CD4-positive, alpha-beta T cell (primary cell): Measurements from ENCODE around the gene ARHGAP26. TPM values are rescaled to one million over a fixed set of nuclear protein-coding genes. Genes with fewer than 3 reads are reported as not detected.

Source experiments
- ATAC-seq: fragments of 200-7000 bp; cut with Tn5 transposase; one replicate; pipeline ENCODE4 v1.10.0; 2022; ENCODE audit warnings: mild to moderate bottlenecking; ENCODE audit not compliant: poor library complexity
- CTCF ChIA-PET: fragments of 350-600 bp; sonication (Branson Sonifier 250); formaldehyde crosslinking; loops from one replicate; lab custom pipeline; 2021; ENCODE audit warnings: antibody characterized with exemption, inconsistent platforms; lab: Charles Lee
- POLR2A ChIA-PET: fragments of 350-600 bp; sonication (Branson Sonifier 250); formaldehyde crosslinking; loops from one replicate; lab custom pipeline; 2021; ENCODE audit warnings: antibody characterized with exemption, inconsistent platforms; lab: Charles Lee
- DNase-seq, 14 experiments: peaks; one replicate each; pipeline ENCODE4 v3.0.0-alpha.2; 2013 to 2020; ENCODE audit warnings: mixed read lengths in 2 of 14
- H3K27ac ChIP-seq, 2 donors: one replicate each; pipeline versions ENCODE4 v1.5.1 to v1.7.0; 2013; ENCODE audit warnings: low read length in 2 of 2, low read depth in 1 of 2, mild to moderate bottlenecking in 1 of 2
- H3K27me3 ChIP-seq, 2 experiments: 1 replicate in 1 of 2; 2 replicates in 1 of 2; pipeline versions ENCODE4 v1.6.1 to v1.7.0; 2013; ENCODE audit warnings: low read length in 2 of 2, control low read depth in 1 of 2, mild to moderate bottlenecking in 1 of 2, moderate library complexity in 1 of 2; ENCODE audit not compliant: insufficient read depth in 2 of 2, control insufficient read depth in 1 of 2
- H3K36me3 ChIP-seq: one replicate; pipeline ENCODE4 v1.6.1; 2013; ENCODE audit warnings: low read length, control low read depth; ENCODE audit not compliant: insufficient read depth
- H3K4me1 ChIP-seq: one replicate; pipeline ENCODE4 v1.6.1; 2013; ENCODE audit warnings: low read length, control low read depth; ENCODE audit not compliant: insufficient read depth
- H3K4me3 ChIP-seq: one replicate; pipeline ENCODE4 v1.5.1; 2013; ENCODE audit warnings: mild to moderate bottlenecking, low read length, moderate library complexity
- H3K9me3 ChIP-seq, 2 experiments: 1 replicate in 1 of 2; 2 replicates in 1 of 2; pipeline versions ENCODE4 v1.6.1 to v1.7.0; 2013; ENCODE audit warnings: low read length in 2 of 2, mild to moderate bottlenecking in 2 of 2, control low read depth in 1 of 2, moderate library complexity in 1 of 2; ENCODE audit not compliant: control insufficient read depth in 1 of 2, insufficient read depth in 1 of 2
- H3K27ac Mint-ChIP-seq: one replicate; pipeline ENCODE4 v1.8.0; 2020; ENCODE audit warnings: mixed read lengths
- H3K27me3 Mint-ChIP-seq: one replicate; pipeline ENCODE4 v1.8.0; 2021; ENCODE audit warnings: mixed read lengths
- H3K36me3 Mint-ChIP-seq: one replicate; pipeline ENCODE4 v1.8.0; 2021; ENCODE audit warnings: low read depth, mixed read lengths
- H3K4me1 Mint-ChIP-seq: one replicate; pipeline ENCODE4 v1.8.0; 2021; ENCODE audit warnings: low read depth, mixed read lengths
- H3K4me3 Mint-ChIP-seq: one replicate; pipeline ENCODE4 v1.8.0; 2020; ENCODE audit warnings: mild to moderate bottlenecking, mixed read lengths
- H3K9me3 Mint-ChIP-seq: one replicate; pipeline ENCODE4 v1.8.0; 2020; ENCODE audit warnings: mixed read lengths
- intact Hi-C, 2 experiments: fragments of 100-400 bp; cut with DNase I in 1 of 2; cut with micrococcal nuclease in 1 of 2; formaldehyde crosslinking; loops; one replicate each; pipeline versions ENCODE4 v1.15.1 to v1.9.0; 2023 to 2025; cut with DNase I, micrococcal nuclease
- total RNA-seq, 174 experiments: library from RNA in 2 of 174; stranded (reverse) in 2 of 174; gene quantifications; one replicate each; pipeline ENCODE4 v1.2.3 and lab custom pipeline; 2021 to 2026
- TF ChIP-seq, protein P1 (sequence below): fragments of 200-600 bp; IDR thresholded peaks from one replicate; pipeline ENCODE4 v1.8.0; 2022; ENCODE audit warnings: antibody characterized with exemption, mild to moderate bottlenecking

ARHGAP26 gene
- total RNA-seq, 2 experiments from 2014 or later: 24.9 to 27.3 TPM

DNA sequence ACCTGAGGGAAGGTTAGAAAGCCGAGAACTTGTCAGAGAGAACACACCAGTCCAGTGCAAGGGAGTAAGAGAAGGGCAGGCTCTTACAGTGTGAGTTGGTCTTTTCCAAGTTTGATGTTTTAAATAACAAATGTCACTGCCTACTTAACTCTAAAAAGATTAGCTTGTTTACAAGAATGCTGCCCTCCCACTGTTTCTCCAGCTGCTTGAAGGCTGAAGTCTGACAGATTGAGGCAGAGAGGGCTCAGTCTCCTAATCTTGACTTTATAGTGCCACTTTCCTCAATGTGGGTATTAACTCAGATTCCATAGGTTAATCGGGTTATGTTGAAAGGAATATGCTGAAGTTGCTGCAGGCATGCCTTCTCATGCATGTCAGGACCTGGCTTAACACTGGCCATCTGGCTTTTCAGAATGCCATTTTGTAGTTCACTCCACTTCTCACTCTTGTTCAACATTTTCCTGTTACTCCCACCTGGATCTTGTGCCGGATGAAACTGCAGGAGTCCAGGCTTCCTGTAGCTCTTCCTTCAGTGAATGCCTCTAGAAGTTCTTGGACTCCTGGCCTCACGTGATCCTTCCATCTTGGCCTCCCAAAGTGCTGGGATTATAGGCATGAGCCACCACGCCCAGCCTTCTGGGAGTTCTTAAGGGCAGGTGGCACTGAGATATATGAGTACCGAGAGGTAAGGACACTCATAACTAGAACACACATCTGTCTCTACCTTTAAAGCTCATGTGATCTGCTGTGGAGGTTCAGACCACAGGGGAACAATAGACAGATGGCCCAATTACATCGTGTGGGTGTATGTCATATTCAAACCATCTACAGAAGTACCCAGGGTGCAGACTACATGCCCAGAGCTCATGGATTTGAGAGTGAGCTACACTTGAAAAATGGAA is 249.7 kb downstream of the ARHGAP26 start:
- POLR2A ChIA-PET: interaction anchor here (1.9 kb wide), 1 partner anchor 17 kb away, joined by 7 read pairs; no protein-coding TSS in a partner anchor
- intact Hi-C loops: loop anchor here (5.0 kb wide), 2 partner anchors 598 to 807 kb away; no protein-coding TSS in a partner anchor

DNA sequence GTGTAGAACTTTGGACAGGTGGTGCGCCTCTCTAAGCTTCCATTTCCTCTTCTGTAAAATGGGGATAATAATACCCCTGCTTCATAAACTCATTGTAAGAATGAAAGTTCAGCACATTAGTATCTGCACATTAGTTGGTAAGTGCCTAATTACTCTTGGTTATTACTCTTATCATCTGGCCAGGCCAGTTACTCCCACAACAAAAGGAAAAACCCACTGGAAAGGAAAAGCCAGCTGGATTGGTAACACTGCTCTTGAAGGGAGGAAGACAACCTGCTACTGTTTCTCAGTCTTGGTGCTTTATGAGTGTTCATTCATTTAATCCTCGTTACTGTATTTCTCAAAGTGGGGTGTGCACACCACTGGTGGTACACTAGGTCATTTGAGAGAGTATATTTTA is 251.4 kb downstream of the ARHGAP26 start:
- ATAC-seq (no peak), DNase-seq (no peak)
- Mint-ChIP-seq H3K9me3 (no peaks in the 10 kb centered on the region), H3K27ac (no peak overlapping the region), H3K4me3 (no peak overlapping the region), H3K36me3 (peaks cover 20% of the 10 kb centered on the region), H3K27me3 (no peaks in the 10 kb centered on the region), H3K4me1 (peaks cover 27% of the 10 kb centered on the region)
- Histone ChIP-seq H3K27ac (no peak overlapping the region), H3K36me3 (no peaks in the 10 kb centered on the region), H3K4me1 (peaks cover 13% of the 10 kb centered on the region), H3K9me3 (no peaks in the 10 kb centered on the region), H3K4me3 (no peak overlapping the region), H3K27me3 (no peaks in the 10 kb centered on the region)
- TF ChIP-seq, protein P1, sequence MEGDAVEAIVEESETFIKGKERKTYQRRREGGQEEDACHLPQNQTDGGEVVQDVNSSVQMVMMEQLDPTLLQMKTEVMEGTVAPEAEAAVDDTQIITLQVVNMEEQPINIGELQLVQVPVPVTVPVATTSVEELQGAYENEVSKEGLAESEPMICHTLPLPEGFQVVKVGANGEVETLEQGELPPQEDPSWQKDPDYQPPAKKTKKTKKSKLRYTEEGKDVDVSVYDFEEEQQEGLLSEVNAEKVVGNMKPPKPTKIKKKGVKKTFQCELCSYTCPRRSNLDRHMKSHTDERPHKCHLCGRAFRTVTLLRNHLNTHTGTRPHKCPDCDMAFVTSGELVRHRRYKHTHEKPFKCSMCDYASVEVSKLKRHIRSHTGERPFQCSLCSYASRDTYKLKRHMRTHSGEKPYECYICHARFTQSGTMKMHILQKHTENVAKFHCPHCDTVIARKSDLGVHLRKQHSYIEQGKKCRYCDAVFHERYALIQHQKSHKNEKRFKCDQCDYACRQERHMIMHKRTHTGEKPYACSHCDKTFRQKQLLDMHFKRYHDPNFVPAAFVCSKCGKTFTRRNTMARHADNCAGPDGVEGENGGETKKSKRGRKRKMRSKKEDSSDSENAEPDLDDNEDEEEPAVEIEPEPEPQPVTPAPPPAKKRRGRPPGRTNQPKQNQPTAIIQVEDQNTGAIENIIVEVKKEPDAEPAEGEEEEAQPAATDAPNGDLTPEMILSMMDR: no peak
- CTCF ChIA-PET: no interaction called here
- intact Hi-C loops: no loop called here
- POLR2A ChIA-PET: no interaction called here

More for the DNA sequence above, 249.7 kb downstream of the ARHGAP26 start:
- Mint-ChIP-seq H3K27me3 (no peaks in the 10 kb centered on the region), H3K27ac (no peak overlapping the region), H3K4me3 (no peak overlapping the region), H3K4me1 (peaks cover 23% of the 10 kb centered on the region), H3K36me3 (peaks cover 29% of the 10 kb centered on the region), H3K9me3 (no peaks in the 10 kb centered on the region)
- TF ChIP-seq, protein P1: no peak
- H3K27me3 ChIP-seq: no peaks in the 10 kb centered on the region
- H3K4me1 ChIP-seq: peaks cover 13% of the 10 kb centered on the region
- no peaks in the 10 kb centered on the region for H3K36me3 ChIP-seq
- H3K4me3 ChIP-seq: no peak overlapping the region
- CTCF ChIA-PET: interaction anchor here (0.7 to 0.9 kb wide), 2 partner anchors 13 to 17 kb away, joined by 3 read pairs; no protein-coding TSS in a partner anchor
- no peak overlapping the region for H3K27ac ChIP-seq
- ATAC-seq: no peak
- H3K9me3 ChIP-seq: no peaks in the 10 kb centered on the region
- DNase-seq: no peak

DNA sequence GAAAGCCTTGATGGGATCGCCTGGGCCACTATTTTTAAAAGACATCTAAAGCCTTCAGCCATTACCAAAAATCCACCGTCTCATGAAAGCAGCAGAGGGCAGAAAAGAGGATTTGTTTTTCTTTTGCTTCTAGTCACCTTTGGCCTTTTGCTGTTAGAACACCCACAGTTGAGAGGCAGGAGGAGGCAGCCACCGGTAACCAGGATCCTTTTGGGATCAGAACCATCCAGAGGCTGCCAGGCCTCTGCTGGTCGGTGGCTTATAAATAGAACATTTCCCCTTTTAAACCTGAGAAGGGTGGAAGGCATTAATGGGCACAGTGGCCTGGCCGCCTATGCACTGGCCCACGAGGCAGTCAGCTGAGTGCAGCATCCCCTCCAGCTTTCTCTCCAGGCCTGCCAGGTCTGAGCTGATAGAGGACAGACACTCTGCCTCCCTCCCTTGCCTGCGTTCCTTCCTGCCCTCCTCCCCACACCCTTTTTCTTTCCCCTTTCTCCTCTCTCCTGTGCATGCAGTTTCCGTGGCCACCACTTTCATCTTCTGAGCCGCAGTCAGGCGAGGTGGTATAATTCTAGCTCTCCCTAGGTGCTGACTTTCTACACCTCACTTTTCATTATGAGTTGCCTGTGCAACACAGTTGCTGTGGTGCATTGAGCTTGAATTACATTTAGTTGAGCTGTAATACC is 253.4 kb downstream of the ARHGAP26 start:
- no peaks in the 10 kb centered on the region for H3K27me3 ChIP-seq
- H3K27ac Mint-ChIP-seq: no peak overlapping the region
- no peaks in the 10 kb centered on the region for H3K9me3 Mint-ChIP-seq
- H3K4me3 ChIP-seq: no peak overlapping the region
- TF ChIP-seq, protein P1: no peak
- H3K36me3 Mint-ChIP-seq: peaks cover under 1% of the 10 kb centered on the region
- ChIA-PET CTCF (no interaction called here), POLR2A (interaction anchor here (0.6 kb wide), 1 partner anchor 17 kb away, joined by 3 read pairs; no protein-coding TSS in a partner anchor)
- H3K4me1 ChIP-seq: peaks cover 13% of the 10 kb centered on the region
- no peak overlapping the region for H3K4me3 Mint-ChIP-seq
- DNase-seq (peak in 3 of 14 experiments; percentile 13 to 28 (median 24)), ATAC-seq (peak; percentile 41)
- H3K4me1 Mint-ChIP-seq: peaks cover 27% of the 10 kb centered on the region
- H3K27ac ChIP-seq: no peak overlapping the region
- no peaks in the 10 kb centered on the region for H3K36me3 ChIP-seq
- no peaks in the 10 kb centered on the region for H3K27me3 Mint-ChIP-seq
- H3K9me3 ChIP-seq: no peaks in the 10 kb centered on the region
- intact Hi-C loops: no loop called here
